ENCODE data around the gene LOX.

DNA sequence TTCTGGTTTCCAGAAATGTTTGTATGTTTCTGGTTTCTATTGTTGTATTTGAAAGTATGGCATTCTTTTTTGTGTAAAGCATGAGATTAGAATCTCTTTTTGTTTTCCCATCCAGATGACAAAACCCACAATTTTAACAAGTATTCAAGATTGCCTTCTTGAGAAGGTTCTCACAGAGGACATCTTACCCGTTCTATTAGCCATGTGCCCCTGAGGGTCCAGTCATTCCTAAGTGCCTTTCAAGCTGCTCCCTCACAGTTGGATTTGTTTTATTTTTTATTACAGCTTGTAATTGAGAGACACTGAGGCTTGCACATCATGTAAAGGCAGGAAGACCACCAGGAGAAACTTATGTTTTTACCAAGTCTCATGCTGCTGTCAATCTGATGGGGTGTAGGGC is 19.3 kb upstream of the LOX start:
- TF ChIP-seq, protein P1, sequence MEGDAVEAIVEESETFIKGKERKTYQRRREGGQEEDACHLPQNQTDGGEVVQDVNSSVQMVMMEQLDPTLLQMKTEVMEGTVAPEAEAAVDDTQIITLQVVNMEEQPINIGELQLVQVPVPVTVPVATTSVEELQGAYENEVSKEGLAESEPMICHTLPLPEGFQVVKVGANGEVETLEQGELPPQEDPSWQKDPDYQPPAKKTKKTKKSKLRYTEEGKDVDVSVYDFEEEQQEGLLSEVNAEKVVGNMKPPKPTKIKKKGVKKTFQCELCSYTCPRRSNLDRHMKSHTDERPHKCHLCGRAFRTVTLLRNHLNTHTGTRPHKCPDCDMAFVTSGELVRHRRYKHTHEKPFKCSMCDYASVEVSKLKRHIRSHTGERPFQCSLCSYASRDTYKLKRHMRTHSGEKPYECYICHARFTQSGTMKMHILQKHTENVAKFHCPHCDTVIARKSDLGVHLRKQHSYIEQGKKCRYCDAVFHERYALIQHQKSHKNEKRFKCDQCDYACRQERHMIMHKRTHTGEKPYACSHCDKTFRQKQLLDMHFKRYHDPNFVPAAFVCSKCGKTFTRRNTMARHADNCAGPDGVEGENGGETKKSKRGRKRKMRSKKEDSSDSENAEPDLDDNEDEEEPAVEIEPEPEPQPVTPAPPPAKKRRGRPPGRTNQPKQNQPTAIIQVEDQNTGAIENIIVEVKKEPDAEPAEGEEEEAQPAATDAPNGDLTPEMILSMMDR (conservative IDR thresholded peaks at IDR 0.05): no peak
- no peak for TF ChIP-seq ZFX (IDR thresholded peaks at IDR 0.05)
